Transverse colon (tissue), 4 donors: Measurements from ENCODE around the gene SYCP2. TPM values are rescaled to one million over a fixed set of nuclear protein-coding genes. Genes with fewer than 3 reads are reported as not detected.

Source experiments
- DNase-seq: peaks from one replicate; pipeline ENCODE4 v3.0.0-alpha.2; 2019
- H3K27ac ChIP-seq, 4 donors: fragments of 200-600 bp; sonication (generic); 2 replicates each; pipeline ENCODE4 v1.5.1; 2016 to 2018; ENCODE audit warnings: inconsistent platforms in 4 of 4
- H3K27me3 ChIP-seq: fragments of 200-600 bp; sonication (generic); 2 replicates; pipeline ENCODE4 v1.5.1; 2017; ENCODE audit warnings: inconsistent platforms
- H3K36me3 ChIP-seq, 4 donors: fragments of 200-600 bp; sonication (generic); 2 replicates each; pipeline ENCODE4 v1.5.1; 2017 to 2019; ENCODE audit warnings: inconsistent platforms in 4 of 4
- H3K4me1 ChIP-seq, 4 donors: fragments of 200-600 bp; sonication (generic); 2 replicates each; pipeline ENCODE4 v1.5.1; 2017 to 2020; ENCODE audit warnings: inconsistent platforms in 4 of 4
- H3K4me3 ChIP-seq, 4 donors: fragments of 200-600 bp; sonication (generic); 1 replicate in 1 of 4; 2 replicates in 3 of 4; pipeline versions ENCODE4 v1.5.1 to v1.6.1; 2017 to 2019; ENCODE audit warnings: inconsistent platforms in 4 of 4
- H3K9me3 ChIP-seq, 2 donors: fragments of 200-600 bp; sonication (generic); 2 replicates each; pipeline ENCODE4 v1.5.1; 2017 to 2019; ENCODE audit warnings: inconsistent platforms in 2 of 2
- EP300 ChIP-seq: sonication (generic); formaldehyde crosslinking; IDR thresholded peaks from one replicate; pipeline ENCODE4 v1.6.1; 2017; ENCODE audit warnings: antibody characterized with exemption, low read depth
- POLR2A ChIP-seq: fragments of 450-650 bp; IDR thresholded peaks from one replicate; pipeline ENCODE4 v1.6.1; 2016; ENCODE audit warnings: antibody characterized with exemption, mild to moderate bottlenecking, moderate library complexity
- POLR2AphosphoS5 ChIP-seq, 3 donors: sonication (generic); formaldehyde crosslinking; IDR thresholded peaks; one replicate each; pipeline ENCODE4 v1.6.1; 2016; ENCODE audit warnings: antibody characterized with exemption in 3 of 3
- WGBS, 2 donors: methylation state at CpG; one replicate each; pipeline ENCODE4 v1.1.5; 2018; ENCODE audit warnings: low coverage in 1 of 2; 5-methylcytosine and 5-hydroxymethylcytosine counted together
- in situ Hi-C, 4 donors: fragments of 200-750 bp; cut with MboI; loops; one replicate each; pipeline versions ENCODE4 v1.15.0 to v1.15.1; 2017; ENCODE audit warnings: low sequenced_read_pairs in 3 of 4, low pct_ligation_motif_present in 1 of 4, low pct_unique_long_range_greater_than_20kb in 1 of 4
- intact Hi-C: fragments of 100-400 bp; cut with DNase I; formaldehyde crosslinking; loops from one replicate; pipeline ENCODE4 v1.15.1; 2023; ENCODE audit warnings: low total_unique reads
- total RNA-seq, 4 donors: library from RNA; depleted of rRNA; stranded (reverse); fragments of >200 nt; gene quantifications; one replicate each; pipeline ENCODE4 v1.1.0, GENCODE V29; 2016
- TF ChIP-seq, protein P1 (sequence below), 5 experiments: fragments of 200-600 bp in 3 of 5; fragments of 450-650 bp in 2 of 5; sonication (generic) in 3 of 5; IDR thresholded peaks; 1 replicate in 2 of 5; 2 replicates in 3 of 5; pipeline ENCODE4 v1.5.1; 2016 to 2017; ENCODE audit warnings: antibody characterized with exemption in 5 of 5, inconsistent platforms in 3 of 5, mild to moderate bottlenecking in 2 of 5, moderate library complexity in 1 of 5

The SYCP2 gene
- total RNA-seq, 4 donors from 2014 or later = 0.82 to 1.1 TPM; not detected in 2

DNA sequence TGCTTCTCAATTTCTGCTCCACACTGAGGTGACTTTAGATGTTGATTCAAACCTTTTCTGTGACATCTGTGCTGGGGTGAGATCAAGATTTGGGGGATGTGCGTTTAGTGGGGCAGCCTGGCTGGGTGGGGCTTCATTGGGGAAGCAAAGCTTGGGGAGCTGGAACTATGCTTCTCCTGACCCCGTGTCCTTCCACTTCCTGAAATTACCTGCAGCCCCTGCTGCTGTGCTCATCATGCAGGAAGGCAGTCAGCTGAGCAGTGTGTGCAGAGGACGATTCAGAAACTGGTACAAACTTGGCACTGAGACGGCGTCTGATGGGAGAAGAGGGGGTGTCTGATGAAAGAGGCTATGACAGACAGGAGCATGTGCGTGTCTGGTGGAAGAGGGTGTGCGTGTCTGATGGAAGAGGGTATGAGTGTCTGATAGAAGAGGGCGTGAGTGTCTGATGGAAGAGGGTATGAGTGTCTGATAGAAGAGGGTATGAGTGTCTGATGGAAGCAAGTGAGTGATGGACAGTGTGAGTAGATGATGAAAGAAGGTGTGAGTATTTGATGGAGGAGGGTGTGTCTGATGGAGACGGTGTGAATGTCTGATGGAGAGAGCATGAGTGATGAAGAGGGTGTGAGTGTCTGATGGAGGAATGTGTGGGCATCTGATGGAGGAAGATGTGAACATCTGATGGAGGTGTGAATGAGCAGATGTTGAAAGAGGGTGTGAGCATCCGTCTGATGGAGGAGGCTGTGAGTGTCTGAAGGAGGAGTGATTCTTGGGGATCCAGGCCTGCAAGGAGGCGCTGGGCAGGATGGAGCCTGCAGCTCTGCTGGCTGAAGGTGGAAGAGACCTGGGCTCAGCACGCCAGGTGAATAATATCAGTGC, 103.4 kb downstream of the SYCP2 start:
- 75 to 92% methylated on average over 8 to 12 of the region's 12 CpGs for WGBS, 2 donors
- Histone ChIP-seq H3K27me3 (no peaks in the 10 kb centered on the region), H3K36me3 (no peaks in the 10 kb centered on the region), H3K4me1 (peaks cover 8 to 24% (median 9%) of the 10 kb centered on the region in 4 donors), H3K27ac (no peak overlapping the region), H3K4me3 (no peak overlapping the region), H3K9me3 (no peaks in the 10 kb centered on the region)
- intact Hi-C loops (no loop called here), in situ Hi-C loops (no loop called here)
- TF ChIP-seq EP300 (no peak), POLR2AphosphoS5 (IDR thresholded peaks at IDR 0.05) (no peak), POLR2A (no peak)
- TF ChIP-seq, protein P1, sequence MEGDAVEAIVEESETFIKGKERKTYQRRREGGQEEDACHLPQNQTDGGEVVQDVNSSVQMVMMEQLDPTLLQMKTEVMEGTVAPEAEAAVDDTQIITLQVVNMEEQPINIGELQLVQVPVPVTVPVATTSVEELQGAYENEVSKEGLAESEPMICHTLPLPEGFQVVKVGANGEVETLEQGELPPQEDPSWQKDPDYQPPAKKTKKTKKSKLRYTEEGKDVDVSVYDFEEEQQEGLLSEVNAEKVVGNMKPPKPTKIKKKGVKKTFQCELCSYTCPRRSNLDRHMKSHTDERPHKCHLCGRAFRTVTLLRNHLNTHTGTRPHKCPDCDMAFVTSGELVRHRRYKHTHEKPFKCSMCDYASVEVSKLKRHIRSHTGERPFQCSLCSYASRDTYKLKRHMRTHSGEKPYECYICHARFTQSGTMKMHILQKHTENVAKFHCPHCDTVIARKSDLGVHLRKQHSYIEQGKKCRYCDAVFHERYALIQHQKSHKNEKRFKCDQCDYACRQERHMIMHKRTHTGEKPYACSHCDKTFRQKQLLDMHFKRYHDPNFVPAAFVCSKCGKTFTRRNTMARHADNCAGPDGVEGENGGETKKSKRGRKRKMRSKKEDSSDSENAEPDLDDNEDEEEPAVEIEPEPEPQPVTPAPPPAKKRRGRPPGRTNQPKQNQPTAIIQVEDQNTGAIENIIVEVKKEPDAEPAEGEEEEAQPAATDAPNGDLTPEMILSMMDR (IDR thresholded peaks at IDR 0.05) = no peak
- no peak for DNase-seq

DNA sequence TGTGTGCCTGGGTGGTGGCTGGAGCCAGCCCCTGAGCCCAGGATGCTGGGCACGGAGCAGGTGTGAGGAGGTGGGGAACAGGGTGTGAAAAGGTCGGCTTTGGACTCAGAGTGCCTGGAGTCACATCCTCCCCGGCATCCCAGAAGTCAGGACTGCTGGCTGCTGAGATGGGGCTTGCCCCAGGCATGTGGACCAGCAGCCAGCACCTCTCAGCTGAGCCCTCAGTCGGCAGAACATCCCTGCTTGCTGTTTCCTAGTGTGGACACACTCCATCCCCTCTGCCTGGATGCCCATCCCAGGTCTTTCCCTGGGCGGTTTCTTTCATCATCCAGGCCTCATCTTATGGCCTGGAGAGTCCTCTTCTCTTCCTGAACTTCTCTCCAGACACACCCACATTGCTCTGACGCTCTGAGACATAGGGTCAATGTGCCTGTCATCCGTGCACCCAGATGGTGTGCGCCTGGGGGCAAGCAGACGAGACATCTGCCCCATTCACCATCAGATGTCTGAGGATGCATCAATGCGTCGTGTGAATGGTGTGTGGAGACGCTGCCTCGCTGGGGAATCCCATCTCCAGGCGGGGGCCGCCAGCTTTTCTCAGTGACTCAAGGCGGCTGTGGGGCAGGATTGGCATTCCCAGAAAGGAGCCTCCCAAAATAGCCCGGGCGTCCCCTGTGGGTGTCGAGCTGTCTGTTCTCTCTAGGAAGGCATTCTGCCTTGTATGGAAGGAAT, 104.2 kb downstream of the SYCP2 start:
- H3K4me3 ChIP-seq = no peak overlapping the region
- in situ Hi-C loops = no loop called here
- peaks cover 8 to 24% (median 9%) of the 10 kb centered on the region in 4 donors for H3K4me1 ChIP-seq
- TF ChIP-seq POLR2A = no peak
- TF ChIP-seq, protein P1 (IDR thresholded peaks at IDR 0.05) = no peak
- no peak for TF ChIP-seq EP300
- TF ChIP-seq POLR2AphosphoS5 (IDR thresholded peaks at IDR 0.05) = no peak
- no peak for DNase-seq
- no peak overlapping the region for H3K27ac ChIP-seq
- intact Hi-C loops = no loop called here
- 82 to 85% methylated on average over 2 to 19 of the region's 19 CpGs for WGBS, 2 donors
- H3K27me3 ChIP-seq = no peaks in the 10 kb centered on the region
- no peaks in the 10 kb centered on the region for H3K36me3 ChIP-seq
- no peaks in the 10 kb centered on the region for H3K9me3 ChIP-seq

DNA sequence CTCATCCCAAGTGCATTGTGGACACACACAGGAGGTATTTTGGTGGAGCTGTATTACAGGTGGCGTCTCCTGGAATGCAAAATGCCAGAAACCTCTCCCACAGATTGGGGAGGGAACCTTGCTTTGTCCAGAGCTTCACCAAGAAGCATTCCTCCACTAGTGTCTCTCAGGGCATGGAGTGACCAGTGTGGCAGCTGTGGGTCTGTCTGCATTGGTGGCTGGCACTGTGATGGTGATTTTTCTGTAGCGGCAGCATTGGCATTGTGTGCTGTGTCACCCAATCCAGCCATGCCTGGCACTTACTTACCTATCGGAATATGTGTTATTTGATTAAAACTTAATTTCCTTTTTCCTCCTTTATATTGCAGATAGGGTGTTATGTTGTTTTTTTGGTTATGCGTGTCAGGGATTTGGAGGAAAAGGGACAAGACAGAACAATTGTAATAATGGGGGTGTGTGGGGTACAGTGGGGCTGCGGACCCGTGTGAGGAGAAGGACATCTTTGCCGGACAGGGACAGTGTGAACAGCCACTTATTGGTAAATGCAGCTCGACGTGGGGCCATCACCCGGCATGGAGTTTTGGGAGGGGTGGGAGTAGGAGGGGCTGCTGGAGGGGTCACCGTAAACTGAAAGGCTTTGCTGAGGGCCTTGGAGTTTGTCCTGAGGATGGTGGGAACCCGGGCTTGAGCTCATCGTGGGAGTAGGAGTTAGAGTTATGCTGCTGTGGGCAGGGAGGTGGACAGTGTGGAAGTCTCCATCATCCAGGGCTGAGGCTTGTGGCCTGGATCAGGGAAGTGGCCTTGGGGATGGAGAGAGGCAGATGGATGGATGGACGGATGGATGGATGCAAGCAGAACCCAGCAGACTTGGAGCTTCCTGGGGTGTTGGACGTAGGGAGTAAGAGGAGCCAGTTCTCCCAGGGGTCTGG, 105.0 kb downstream of the SYCP2 start:
- Histone ChIP-seq H3K9me3 (no peaks in the 10 kb centered on the region), H3K27me3 (no peaks in the 10 kb centered on the region), H3K4me3 (no peak overlapping the region), H3K36me3 (no peaks in the 10 kb centered on the region), H3K4me1 (peaks cover 8 to 24% (median 9%) of the 10 kb centered on the region in 4 donors), H3K27ac (peak overlapping the region in 2 of 4 donors; percentile 83 to 86)
- TF ChIP-seq, protein P1 (IDR thresholded peaks at IDR 0.05) = no peak
- TF ChIP-seq POLR2A (no peak), POLR2AphosphoS5 (IDR thresholded peaks at IDR 0.05) (no peak), EP300 (no peak)
- 82 to 85% methylated on average over 7 to 15 of the region's 15 CpGs for WGBS, 2 donors
- in situ Hi-C loops = no loop called here
- intact Hi-C loops = no loop called here
- no peak for DNase-seq
